H9 (cell line): ENCODE measurements around the gene SOX8. TPM values are rescaled to one million over a fixed set of nuclear protein-coding genes. Genes with fewer than 3 reads are reported as not detected.

Experiments used
- DNase-seq: peaks from one replicate; pipeline ENCODE4 v3.0.0-alpha.2; 2017
- H2AFZ ChIP-seq: one replicate; pipeline ENCODE4 v1.6.1; 2013; ENCODE audit warnings: mild to moderate bottlenecking, low read length, control low read depth, moderate library complexity
- H2AK5ac ChIP-seq: 2 replicates; pipeline ENCODE4 v1.6.1; 2013; ENCODE audit warnings: low read length, control low read depth, mixed read lengths; ENCODE audit not compliant: insufficient read length
- H2BK120ac ChIP-seq: one replicate; pipeline ENCODE4 v1.6.1; 2013; ENCODE audit warnings: low read depth, mild to moderate bottlenecking, low read length, control low read depth, inconsistent platforms; ENCODE audit not compliant: poor library complexity, severe bottlenecking
- H2BK12ac ChIP-seq: 2 replicates; pipeline ENCODE4 v1.6.1; 2013; ENCODE audit warnings: low read length, control low read depth, mixed read lengths, low read depth; ENCODE audit not compliant: insufficient read length
- H2BK15ac ChIP-seq: 2 replicates; pipeline ENCODE4 v1.6.1; 2013; ENCODE audit warnings: low read depth, low read length, control low read depth
- H2BK20ac ChIP-seq: one replicate; pipeline ENCODE4 v1.6.1; 2013; ENCODE audit warnings: low read depth, mild to moderate bottlenecking, low read length, control low read depth, inconsistent platforms; ENCODE audit not compliant: poor library complexity, severe bottlenecking
- H2BK5ac ChIP-seq: 2 replicates; pipeline ENCODE4 v1.6.1; 2013; ENCODE audit warnings: low read length, control low read depth, mixed read lengths; ENCODE audit not compliant: insufficient read length
- H3K14ac ChIP-seq: 2 replicates; pipeline ENCODE4 v1.6.1; 2013; ENCODE audit warnings: low read length, control low read depth; ENCODE audit not compliant: insufficient read depth
- H3K18ac ChIP-seq: 2 replicates; pipeline ENCODE4 v1.6.1; 2013; ENCODE audit warnings: low read depth, mild to moderate bottlenecking, mixed read lengths, low read length, control low read depth; ENCODE audit not compliant: insufficient read length
- H3K23ac ChIP-seq: 2 replicates; pipeline ENCODE4 v1.6.1; 2013; ENCODE audit warnings: low read length, control low read depth, mixed read lengths, low read depth; ENCODE audit not compliant: insufficient read length
- H3K23me2 ChIP-seq: 2 replicates; pipeline ENCODE4 v1.6.1; 2013; ENCODE audit warnings: low read depth, mild to moderate bottlenecking, mixed read lengths, low read length, control low read depth; ENCODE audit not compliant: insufficient read length, poor library complexity, severe bottlenecking
- H3K27ac ChIP-seq: 2 replicates; pipeline ENCODE4 v1.5.1; 2013; ENCODE audit warnings: low read length, control low read depth, mixed read lengths, low read depth; ENCODE audit not compliant: insufficient read length
- H3K27me3 ChIP-seq: 2 replicates; pipeline ENCODE4 v1.6.1; 2013; ENCODE audit warnings: low read length, control low read depth, inconsistent platforms; ENCODE audit not compliant: insufficient read depth
- H3K4ac ChIP-seq: 2 replicates; pipeline ENCODE4 v1.6.1; 2013; ENCODE audit warnings: low read depth, mild to moderate bottlenecking, control low read depth, inconsistent platforms, low read length, moderate library complexity
- H3K4me1 ChIP-seq: 2 replicates; pipeline ENCODE4 v1.6.1; 2013; ENCODE audit warnings: low read length, control low read depth, inconsistent platforms; ENCODE audit not compliant: insufficient read depth
- H3K4me2 ChIP-seq: 2 replicates; pipeline ENCODE4 v1.6.1; 2013; ENCODE audit warnings: low read length, control low read depth, mixed read lengths; ENCODE audit not compliant: insufficient read length, insufficient read depth
- H3K56ac ChIP-seq: 2 replicates; pipeline ENCODE4 v1.6.1; 2013; ENCODE audit warnings: low read depth, mild to moderate bottlenecking, mixed read lengths, low read length, control low read depth; ENCODE audit not compliant: insufficient read length
- H3K79me1 ChIP-seq: 2 replicates; pipeline ENCODE4 v1.6.1; 2013; ENCODE audit warnings: low read depth, mild to moderate bottlenecking, moderate library complexity, low read length, control low read depth, inconsistent platforms; ENCODE audit not compliant: insufficient read depth, poor library complexity, severe bottlenecking
- H3K79me2 ChIP-seq: 2 replicates; pipeline ENCODE4 v1.6.1; 2013; ENCODE audit warnings: low read length, control low read depth, inconsistent platforms; ENCODE audit not compliant: insufficient read depth
- H3K9ac ChIP-seq: 2 replicates; pipeline ENCODE4 v1.6.1; 2013; ENCODE audit warnings: low read length, control low read depth, mixed read lengths; ENCODE audit not compliant: insufficient read length; ENCODE audit errors: extremely low read depth
- H3K9me3 ChIP-seq: one replicate; pipeline ENCODE4 v1.6.1; 2013; ENCODE audit warnings: low read depth, low read length, inconsistent platforms; ENCODE audit not compliant: control insufficient read depth
- H3T11ph ChIP-seq: one replicate; pipeline ENCODE4 v1.6.1; 2013; ENCODE audit warnings: mild to moderate bottlenecking, low read length, control low read depth, inconsistent platforms
- H4K20me1 ChIP-seq: one replicate; pipeline ENCODE4 v1.6.1; 2013; ENCODE audit not compliant: control insufficient read depth, insufficient read length, insufficient read depth
- H4K5ac ChIP-seq: 2 replicates; pipeline ENCODE4 v1.6.1; 2013; ENCODE audit warnings: low read depth, mild to moderate bottlenecking, mixed read lengths, low read length, control low read depth; ENCODE audit not compliant: insufficient read length
- H4K8ac ChIP-seq: replicated peaks from 2 replicates; pipeline ENCODE4 v1.6.1; 2013; ENCODE audit warnings: low read length, control low read depth, mixed read lengths, low read depth; ENCODE audit not compliant: insufficient read length
- H4K91ac ChIP-seq: 2 replicates; pipeline ENCODE4 v1.6.1; 2013; ENCODE audit warnings: low read depth, mild to moderate bottlenecking, moderate library complexity, mixed read lengths, low read length, control low read depth; ENCODE audit not compliant: insufficient read length
- H3K27ac Mint-ChIP-seq, 3 experiments: 2 replicates in 2 of 3; 3 replicates in 1 of 3; pipeline ENCODE4 v1.8.0; 2020 to 2021; ENCODE audit warnings: mixed read lengths in 3 of 3, mild to moderate bottlenecking in 1 of 3, moderate library complexity in 1 of 3
- H3K27me3 Mint-ChIP-seq: 2 replicates; pipeline ENCODE4 v1.8.0; 2021; ENCODE audit warnings: low read depth, mild to moderate bottlenecking, moderate library complexity, mixed read lengths
- H3K36me3 Mint-ChIP-seq, 3 experiments: 2 replicates in 2 of 3; 3 replicates in 1 of 3; pipeline ENCODE4 v1.8.0; 2020 to 2021; ENCODE audit warnings: low read depth in 3 of 3, mixed read lengths in 3 of 3; ENCODE audit not compliant: insufficient read depth in 1 of 3
- H3K4me1 Mint-ChIP-seq, 2 experiments: 2 replicates each; pipeline ENCODE4 v1.8.0; 2020; ENCODE audit warnings: mixed read lengths in 2 of 2
- H3K4me3 Mint-ChIP-seq, 2 experiments: 2 replicates in 1 of 2; 3 replicates in 1 of 2; pipeline ENCODE4 v1.8.0; 2020 to 2021; ENCODE audit warnings: mild to moderate bottlenecking in 2 of 2, mixed read lengths in 2 of 2, moderate library complexity in 1 of 2
- H3K9me3 Mint-ChIP-seq, 2 experiments: 2 replicates in 1 of 2; 3 replicates in 1 of 2; pipeline ENCODE4 v1.8.0; 2020; ENCODE audit warnings: mild to moderate bottlenecking in 2 of 2, mixed read lengths in 2 of 2, moderate library complexity in 1 of 2
- CTCF ChIP-seq: fragments of 200-600 bp; sonication (generic); conservative IDR thresholded peaks from 3 replicates; pipeline ENCODE4 v1.8.0; 2021; ENCODE audit warnings: antibody characterized with exemption, mild to moderate bottlenecking
- WGBS: extraction: QIAGEN DNeasy Blood & Tissue Kit; methylation state at CpG from one replicate; pipeline ENCODE4 v1.1.7; 2013; ENCODE audit warnings: missing lambda C conversion rate, low lambda C conversion rate, mixed read lengths; ENCODE audit not compliant: insufficient read length; ENCODE audit errors: extremely low coverage; 5-methylcytosine and 5-hydroxymethylcytosine counted together
- total RNA-seq: library from RNA; stranded (reverse); gene quantifications from 2 replicates; pipeline ENCODE4 v1.2.1, GENCODE V29; 2021

SOX8 gene
- total RNA-seq, 1 experiment from 2014 or later, result 8.9 TPM

- Histone ChIP-seq H2BK20ac (no peak overlapping the region), H3K79me2 (no peaks in the 10 kb centered on the region), H4K5ac (no peak overlapping the region), H3K9ac (no peak overlapping the region), H2BK12ac (no peak overlapping the region), H4K91ac (no peak overlapping the region), H4K8ac (no peak overlapping the region), H2BK120ac (no peak overlapping the region), H2BK5ac (no peak overlapping the region), H3K4me1 (no peaks in the 10 kb centered on the region), H3K18ac (no peak overlapping the region), H3K23ac (no peak overlapping the region), H3K9me3 (no peaks in the 10 kb centered on the region), H3K79me1 (no peaks in the 10 kb centered on the region), H3K14ac (no peak overlapping the region), H3K4ac (no peak overlapping the region), H2BK15ac (no peak overlapping the region), H3K27me3 (no peaks in the 10 kb centered on the region), H3K4me2 (no peak overlapping the region), H4K20me1 (no peaks in the 10 kb centered on the region), H3K23me2 (no peaks in the 10 kb centered on the region), H2AFZ (no peak overlapping the region), H3T11ph (no peak overlapping the region), H3K56ac (no peak overlapping the region), H3K27ac (no peak overlapping the region), H2AK5ac (no peak overlapping the region)
- Mint-ChIP-seq H3K4me1 (no peaks in the 10 kb centered on the region), H3K9me3 (peaks cover 0 to 2% of the 10 kb centered on the region in 2 experiments; a peak in 1 of 5 replicates), H3K27ac (no peak overlapping the region), H3K36me3 (peaks cover 0 to 14% (median 8%) of the 10 kb centered on the region in 3 experiments; a peak in 5 of 7 replicates), H3K4me3 (no peak overlapping the region), H3K27me3 (peaks cover 14% of the 10 kb centered on the region)
- no CpG with 5 or more reads among the region's 22 CpGs for WGBS
- TF ChIP-seq CTCF, result no peak
- no peak for DNase-seq
Observed at GRCh38 chr16:962366-962765, 19.2 kb upstream of the SOX8 start.
